A204.1 (cell line): ENCODE measurements around the gene B4GALT2.

Source experiments
- FAIRE-seq: peaks from 2 replicates; lab custom pipeline; 2012; peaks lifted over from hg19 to GRCh38; lab: Jason Lieb, UNC

Gene B4GALT2

DNA sequence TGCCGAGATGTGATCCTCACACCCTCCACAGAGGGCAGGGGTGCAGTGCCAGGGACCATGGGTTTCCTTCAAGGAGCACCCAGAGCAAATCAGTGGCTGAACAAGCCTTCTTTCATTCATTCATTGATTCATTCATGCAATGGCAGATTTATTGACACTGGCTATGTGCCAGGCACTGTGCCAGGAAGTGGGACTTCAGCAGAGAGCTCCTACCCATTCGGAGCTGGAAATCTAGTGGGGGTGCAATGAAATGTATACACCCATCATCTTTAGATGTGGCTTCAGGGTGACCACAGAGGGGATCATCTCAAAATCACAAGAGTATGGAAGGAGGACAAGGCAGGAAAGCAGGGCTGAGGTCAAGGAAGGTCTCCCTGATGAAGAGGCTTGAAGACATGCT, 33.4 kb downstream of the B4GALT2 start:
- no peak for FAIRE-seq

- FAIRE-seq, result no peak
These were observed 34.1 kb downstream of the B4GALT2 start for GRCh38 chr1:44012941-44013609.

DNA sequence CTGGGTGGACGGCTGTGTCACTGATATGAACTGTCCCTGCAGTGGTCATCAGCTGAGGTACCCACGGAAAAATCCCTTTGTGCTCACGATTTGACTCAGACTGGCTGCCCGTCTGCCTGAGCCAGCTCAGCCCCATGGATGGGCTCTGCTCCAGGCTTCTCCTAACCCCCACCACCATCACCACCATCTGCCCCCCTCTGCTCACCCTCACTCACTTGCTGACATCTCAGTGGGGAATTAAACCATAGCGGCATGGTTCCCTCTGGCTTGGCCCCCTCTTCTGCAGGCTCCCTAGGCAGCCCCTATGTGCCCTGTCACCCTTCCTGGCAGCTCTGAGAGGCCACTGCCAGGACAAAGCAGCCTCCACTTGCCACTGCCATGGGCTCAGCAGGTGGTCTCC, 34.9 kb downstream of the B4GALT2 start:
- no peak for FAIRE-seq

DNA sequence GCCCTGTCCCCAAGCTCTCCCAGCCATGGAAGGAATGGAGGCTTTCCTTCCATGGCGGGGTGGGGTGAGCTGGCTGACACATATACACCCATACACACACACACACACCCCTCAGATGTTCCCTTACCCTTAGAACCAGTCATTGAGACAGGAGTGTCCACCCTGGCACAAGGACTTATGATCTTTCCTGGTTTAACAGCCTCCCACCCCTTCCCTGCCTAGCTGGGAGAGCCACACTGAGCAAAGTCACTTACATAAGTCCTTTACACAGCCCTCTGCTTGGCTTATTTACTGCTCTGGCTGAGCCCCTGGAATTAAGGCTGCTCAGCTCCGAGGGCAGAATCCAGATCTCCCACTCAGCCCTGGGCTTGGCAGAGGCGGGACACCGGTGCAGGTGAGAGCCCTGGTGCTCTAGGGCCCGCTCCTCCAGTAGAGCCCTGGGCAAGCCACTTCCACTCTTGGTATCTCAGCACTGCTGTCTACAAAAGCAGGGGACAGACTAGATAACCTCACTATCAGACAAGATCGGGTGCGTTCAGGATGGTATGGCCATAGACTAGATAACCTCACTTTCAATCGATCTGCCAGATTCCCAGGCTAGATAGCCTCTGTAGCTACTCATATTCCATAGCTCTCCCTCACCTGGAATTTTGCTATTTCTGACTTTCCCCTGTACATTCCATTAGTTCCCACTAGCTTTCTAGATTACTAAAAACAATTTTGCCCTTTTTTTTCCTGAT, 35.5 kb downstream of the B4GALT2 start:
- no peak for FAIRE-seq

DNA sequence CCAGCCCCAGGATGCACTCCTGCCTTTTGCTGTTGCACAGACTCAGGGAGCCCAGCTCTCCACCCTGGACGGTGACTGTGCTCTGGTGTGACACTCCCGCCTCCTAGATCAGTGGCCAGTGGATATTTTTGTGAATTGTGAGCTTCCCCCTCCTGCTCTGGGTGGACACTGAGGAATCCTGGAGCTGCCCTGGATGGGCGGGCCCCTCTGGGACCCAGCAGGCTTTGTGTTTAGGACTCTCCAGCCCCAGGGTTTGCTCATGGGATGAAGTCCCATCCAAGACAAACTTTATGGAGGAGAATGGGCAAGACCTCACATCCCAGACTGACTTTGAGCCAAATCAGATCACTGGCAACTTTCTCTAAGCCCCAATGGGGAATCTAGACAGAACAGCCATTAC, 36.2 kb downstream of the B4GALT2 start:
- FAIRE-seq, result no peak

DNA sequence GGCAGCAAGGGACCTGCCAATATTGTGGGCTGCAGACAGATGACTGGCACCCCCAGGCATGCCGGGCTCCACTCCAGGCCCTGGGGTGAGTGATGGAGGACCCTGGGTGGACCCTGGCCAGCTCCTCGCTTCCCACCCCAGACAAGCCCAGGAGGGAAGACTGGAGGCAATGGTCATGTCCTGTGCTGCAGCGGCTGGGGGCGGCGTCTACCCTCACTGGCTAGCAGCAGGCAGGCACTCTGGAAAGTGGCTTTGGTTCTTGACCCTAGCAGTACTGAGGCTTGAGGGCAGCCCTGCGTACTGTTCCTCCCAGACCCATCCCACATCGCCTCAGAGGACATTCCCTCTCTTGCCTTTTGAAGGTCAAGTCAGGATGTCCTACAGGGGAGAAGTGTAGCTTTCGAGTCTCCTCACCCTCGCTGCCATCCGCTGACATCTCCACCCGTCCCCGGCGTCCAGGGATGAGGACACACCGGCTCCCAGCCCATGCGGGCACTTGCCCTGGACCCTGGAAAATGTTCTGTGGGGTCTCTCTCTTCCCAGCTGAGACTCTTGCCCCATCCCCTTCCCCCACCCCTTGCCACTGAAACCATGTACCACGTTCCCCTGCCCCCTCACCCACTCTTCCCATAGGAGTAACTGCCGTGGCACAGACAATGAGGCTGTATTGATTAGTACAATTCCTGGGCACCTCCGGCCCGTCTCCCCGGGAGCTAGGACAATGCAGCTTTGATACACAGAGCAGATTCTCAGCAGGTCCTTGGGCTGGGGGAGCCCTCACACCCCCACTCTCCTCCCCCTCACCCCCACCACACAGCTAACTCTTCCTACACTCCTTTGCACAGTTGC, 37.3 kb downstream of the B4GALT2 start:
- no peak for FAIRE-seq

DNA sequence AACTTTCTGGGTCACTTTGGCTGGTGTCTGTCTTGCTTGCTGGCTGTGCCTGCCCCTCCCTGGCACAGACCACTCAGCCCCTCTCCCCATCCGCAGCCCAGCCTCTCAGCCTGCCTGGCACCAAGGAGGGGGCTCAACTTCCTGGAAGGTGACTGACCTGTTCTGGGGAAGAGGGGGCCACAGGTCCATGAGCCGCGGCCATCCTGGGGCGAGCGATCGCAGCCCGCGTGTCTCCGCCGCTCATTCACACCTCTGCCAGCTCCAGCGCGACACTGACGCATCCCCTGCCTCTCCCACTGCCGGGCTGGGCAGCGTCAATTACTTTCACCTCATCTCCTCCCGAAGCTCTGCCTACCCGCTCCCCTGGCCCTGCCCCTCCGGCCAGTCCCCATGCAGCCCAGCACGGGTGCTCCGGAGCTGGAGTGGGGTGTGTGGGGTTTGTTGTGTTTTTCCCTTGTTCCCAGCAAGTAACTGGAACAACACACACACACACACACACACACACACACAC, 37.9 kb downstream of the B4GALT2 start:
- no peak for FAIRE-seq

DNA sequence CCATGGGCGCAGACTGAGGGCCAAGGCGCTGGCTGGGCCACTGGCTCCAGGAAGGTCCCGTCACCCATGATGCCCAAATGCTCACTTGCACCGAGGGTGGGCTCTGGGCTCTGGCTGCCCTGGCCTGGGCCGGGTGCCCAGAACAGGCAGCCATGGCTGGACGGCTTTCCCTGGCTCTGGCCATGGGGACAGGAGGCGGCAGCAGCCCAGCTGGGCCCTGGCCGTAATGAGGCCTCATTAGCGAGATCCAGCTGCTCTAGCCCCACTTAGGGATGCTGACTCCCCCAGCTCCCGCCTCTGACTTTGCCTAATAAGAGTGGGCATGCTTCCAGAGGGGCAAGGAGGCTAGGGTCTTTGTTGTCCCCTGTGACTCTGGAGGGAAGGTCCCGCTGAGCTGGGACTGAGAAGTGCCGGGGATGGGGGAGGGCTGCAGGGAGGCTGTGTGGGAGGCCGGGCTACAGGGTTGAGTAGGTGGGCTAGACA, 40.5 kb downstream of the B4GALT2 start:
- FAIRE-seq, result no peak

DNA sequence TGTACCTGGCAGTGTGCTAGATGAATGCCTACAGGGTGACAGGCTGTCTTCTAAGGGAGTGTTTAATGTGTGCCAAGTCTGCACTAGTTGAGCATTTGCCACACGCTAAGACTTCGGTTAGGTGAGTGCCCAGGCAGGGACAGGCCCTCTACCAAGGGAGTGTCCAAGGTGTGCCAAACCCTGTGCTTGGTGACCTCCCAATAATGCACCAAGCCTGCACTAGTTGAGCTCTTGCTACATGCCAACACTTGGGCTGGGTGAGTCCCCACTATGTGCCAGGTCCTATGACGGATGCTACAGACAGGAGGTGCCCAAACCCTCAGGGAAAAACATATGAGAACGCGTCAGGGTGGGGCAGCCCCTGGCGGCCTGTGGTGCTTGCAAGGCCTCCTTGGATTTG, 41.5 kb downstream of the B4GALT2 start:
- no peak for FAIRE-seq

- FAIRE-seq, result no peak
These were observed 42.1 kb downstream of the B4GALT2 start for GRCh38 chr1:44021156-44021555.

- no peak for FAIRE-seq
These were observed 42.7 kb downstream of the B4GALT2 start for GRCh38 chr1:44021581-44022321.

DNA sequence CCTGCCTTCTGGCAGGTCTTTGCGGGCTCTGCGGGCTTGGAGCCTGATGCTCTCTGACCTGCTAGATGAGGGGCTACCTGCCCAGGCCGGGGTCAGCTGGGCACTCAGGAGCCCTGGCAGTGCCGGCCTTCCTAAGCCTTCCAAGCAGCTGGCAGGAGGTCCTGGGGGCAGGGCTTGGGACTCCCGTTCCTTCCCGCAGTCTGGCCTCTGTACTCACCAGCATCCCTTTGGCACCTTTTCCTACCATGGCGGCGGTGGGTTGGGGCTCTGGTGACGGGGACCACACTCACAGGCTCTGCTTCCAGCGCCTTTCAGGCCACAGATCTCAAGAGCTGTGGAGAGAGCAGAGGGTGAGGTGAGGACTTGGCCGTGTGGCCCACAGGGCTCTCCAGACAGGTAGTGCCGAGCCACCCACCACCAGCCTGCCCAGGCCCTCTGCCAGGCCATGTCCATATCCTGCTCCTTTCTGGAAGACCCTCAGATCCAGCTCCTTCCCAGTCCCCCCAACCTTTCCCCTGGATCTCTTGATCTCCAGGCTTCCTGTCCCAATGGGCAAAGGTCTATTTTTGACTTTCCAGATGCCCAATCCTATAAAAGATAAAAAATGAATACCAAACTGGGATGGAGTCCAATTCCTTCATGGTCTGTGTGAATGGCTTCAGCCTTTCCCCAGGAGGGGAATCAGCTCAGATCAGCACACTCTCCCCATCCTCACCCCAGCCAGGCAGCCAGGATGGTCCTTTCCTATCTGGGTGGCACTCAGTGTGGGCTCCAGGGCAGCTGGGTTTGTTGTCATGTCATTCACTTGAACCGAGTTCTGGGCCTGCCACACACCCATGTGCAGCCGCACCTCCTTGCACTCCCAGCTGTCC, 45.3 kb downstream of the B4GALT2 start:
- FAIRE-seq, result no peak

DNA sequence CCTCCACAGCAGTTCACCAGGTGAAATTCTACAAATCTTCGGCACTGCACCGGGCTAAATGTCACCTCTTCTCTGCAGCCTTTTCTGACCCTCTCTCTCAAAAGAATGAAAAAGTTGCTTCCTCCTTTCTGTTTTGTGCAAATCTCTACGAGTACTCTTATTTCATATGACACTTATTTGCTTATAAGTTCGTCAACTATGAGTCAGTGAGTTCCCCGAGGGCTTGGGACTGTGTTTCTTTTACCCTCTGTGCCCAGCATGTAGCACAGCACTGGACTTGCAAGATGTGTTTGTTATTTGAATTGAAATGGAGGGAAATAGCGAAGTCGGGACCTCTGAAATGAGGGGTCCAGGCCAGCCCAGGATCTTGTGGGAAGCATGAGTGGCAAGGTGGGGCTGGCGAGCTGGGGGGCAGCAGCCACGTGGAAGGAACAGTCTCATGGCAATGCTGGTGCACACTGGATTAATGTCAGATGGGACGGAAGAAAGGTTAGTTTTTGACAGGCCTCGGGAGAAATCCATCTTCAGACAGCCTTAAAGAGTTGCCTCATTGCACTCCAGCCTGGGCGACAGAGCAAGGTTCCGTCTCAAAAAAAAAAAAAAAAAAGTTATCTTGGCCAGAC, 46.0 kb downstream of the B4GALT2 start:
- no peak for FAIRE-seq

GRCh38 chr1:44025816-44026215, 46.8 kb downstream of the B4GALT2 start:
- FAIRE-seq, result no peak

DNA sequence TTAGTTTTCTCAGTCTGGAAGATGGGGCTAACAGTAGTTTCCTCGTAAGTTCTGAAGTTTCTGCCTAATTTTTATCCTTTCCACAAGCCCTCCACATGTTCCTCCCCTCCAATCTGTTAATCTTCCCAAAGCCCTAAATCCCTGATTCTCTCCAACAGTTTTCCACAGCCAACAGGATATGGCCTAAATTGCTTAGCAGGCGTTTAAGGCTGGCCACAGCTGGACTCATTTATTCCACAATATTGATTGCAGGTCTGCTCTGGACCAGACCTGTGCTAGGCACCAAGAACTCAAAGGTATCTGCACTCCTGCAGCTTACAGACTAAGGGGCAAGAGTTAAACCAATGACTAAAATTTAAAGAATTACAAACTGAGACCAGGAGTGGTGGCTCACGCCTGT, 48.3 kb downstream of the B4GALT2 start:
- no peak for FAIRE-seq

- no peak for FAIRE-seq
These were observed 50.4 kb downstream of the B4GALT2 start for GRCh38 chr1:44029260-44029910.

DNA sequence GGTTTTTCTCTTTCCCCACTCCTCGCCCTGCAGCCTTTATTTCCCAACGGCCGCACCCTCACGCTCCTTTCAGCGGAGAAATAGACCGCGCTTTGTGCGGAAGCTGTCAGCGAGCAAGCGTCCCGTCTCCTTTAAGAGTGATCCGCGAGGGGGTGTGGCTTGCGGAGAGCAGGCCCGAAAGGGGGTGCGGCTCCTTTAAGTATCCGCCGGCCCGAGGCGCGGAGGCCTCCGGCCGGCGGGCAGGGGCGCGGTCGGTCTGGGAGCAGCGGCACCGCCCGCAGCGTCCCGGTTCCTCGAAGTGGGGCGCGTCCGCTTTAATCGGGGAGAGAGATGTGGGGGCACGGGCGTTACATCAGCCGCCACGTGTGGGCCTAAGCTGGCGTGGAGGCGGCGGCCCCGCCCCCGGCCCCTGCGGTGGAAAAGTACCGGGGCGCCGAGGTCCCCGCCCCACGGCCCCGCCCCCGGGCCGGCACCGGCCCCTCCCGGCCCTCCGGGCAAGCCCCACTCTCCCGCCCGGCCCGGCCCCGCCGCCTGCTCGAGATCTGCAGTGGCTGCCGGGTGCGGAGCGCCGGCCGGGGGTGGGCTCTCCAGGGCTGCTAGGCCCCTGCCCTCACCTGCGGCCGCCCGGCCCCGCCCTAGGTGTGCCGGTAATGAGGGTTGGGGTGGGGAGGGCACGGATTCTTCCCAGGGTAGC, 51.0 kb downstream of the B4GALT2 start:
- FAIRE-seq, result no peak

GRCh38 chr1:44030605-44031251, 51.7 kb downstream of the B4GALT2 start:
- no peak for FAIRE-seq
